HG02642 (cell line): ENCODE data around the gene SLC9A8.

Source experiments
- ATAC-seq: cut with Tn5 transposase; IDR thresholded peaks from one replicate; pipeline ENCODE4 v1.9.1; 2021; ENCODE audit warnings: mild to moderate bottlenecking; ENCODE audit not compliant: unreplicated experiment, poor library complexity

Gene SLC9A8

DNA sequence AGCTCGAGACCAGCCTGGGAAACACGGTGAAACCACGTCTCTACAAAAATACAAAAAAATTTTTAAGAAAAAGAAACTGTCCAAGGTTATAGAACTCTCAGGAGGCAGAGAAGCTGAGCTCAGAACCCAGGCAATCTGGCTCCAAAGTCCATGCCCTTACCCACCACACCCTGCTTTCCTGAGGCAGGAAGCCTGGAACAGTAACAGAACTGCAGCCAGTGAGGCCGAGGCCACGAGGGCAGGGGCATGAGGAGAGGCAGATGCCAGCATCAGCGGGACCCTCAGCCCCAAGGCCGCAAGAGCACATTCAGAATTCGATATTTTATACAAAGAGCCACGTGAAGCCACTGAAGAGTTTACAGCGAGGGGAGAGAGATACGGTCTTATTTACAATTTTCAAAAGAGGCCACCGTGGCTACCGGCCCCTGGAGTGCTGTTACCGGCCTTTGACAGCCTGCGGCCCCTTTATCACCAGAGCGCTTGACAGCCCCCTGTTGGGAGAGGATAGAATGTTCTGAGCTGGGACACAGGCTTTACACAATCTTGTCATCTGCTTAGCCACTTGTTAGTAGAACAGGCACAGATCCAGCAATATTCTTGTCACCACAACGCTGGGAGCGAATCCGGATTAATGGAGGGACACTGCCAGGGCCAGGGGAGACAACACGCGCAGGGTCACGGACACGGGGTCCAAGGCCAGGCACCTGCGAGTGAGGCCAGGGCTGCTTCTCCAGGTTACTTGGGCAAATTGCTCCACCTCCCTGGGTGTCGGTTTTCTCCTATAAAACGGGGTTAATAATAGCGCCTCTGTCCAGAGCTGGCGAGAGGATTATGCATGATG lies 97.1 kb downstream of the SLC9A8 start:
- ATAC-seq = no peak

DNA sequence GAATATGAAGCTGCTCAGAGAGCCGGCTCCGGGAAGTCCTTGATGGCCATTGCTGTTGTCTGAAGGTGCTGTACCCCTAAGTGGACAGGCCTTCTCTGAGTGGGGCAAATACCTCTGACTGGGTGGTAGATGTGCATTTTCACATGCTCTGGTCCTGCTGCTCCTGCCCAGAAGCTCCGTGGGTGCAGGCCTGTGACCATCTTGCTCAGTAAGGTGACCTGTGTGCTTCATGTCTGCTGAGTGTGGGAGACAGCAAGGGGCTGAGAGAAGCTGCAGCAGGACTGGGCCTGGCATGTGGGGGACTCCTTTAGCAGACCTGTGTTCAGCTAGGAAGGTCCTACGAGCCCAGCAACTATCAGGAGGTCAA lies 97.7 kb downstream of the SLC9A8 start:
- ATAC-seq = no peak

DNA sequence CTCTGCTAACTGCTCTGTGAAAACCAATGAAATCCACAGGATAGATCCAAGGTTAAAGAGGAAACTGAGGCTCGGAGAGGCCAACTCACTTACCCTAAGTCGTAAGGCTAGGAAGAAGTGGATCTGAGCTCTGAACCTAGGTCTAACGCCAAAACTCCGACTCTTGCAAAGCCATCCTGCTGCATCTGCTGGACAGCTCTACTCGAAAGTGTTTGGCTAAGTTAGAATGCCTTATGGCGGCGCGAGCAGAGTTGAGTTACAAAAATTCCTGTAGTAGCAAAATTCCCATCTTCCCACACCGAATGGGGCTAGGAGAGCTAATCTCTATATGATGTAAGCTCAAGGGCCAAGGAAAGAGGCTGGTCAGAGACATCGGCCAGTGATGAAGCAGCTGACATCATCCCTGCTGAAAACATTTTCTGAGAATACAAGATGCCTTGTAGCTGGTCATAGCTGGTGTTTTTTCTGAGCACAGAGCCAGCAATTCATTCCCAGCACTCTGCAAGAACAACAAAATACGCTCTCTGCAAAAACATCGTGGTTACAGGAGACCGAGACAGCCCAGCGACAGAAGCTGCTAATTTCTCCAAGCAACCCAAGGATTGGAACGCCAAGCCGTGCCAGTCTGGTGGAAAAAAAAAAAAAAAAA lies 100.9 kb downstream of the SLC9A8 start:
- no peak for ATAC-seq

DNA sequence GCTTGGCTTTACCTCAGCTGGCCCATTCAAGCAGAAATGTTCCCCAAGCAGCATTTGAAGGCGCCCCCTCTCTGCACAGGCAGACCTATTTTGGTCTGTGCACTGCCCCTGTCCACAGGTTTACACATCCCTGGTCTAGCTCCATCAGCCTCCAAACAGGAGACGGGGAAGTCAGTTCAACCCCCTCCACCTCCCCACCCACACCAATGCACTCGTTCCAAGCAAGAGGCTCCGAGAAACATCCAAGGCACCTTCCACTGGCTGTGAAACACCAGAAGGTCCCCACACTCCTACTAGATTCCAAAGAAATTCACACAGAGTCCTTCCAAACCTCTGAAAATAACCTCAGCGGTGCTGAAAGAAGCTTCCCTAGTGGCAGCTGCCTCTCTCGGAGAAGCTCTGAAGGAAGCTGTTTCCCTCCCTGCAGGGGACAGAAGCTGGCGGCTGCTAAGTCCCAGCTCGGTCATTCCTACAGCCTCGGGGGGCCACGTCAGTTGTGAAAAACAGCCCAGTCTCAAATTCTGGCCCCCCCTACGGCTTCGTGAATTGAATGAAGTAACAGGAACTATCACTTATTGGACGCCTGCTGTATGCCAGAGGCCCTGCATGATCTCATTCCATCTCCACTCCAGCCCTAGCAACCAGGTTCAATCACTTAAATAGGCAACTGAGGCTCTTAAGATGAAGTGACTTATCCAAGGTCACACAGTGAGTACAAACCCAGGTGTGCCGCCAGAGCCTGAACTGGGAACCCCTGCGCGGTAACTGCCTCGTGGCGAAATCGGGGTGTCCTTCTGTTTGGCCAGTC lies 101.9 kb downstream of the SLC9A8 start:
- no peak for ATAC-seq

DNA sequence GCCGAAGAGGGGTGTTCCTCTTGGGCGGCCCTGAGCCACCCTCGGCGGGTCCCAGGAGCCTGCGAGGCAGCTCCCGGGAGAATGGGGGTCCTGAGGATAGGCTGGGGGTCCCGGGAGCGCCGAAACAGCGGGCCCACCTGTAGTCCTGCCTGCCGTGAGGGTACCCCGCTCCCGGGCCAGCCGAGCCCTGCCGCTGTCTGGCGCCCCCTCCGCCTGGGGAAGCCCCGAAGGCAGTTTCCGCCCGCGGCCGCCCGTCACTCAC lies 102.4 kb downstream of the SLC9A8 start:
- peak; percentile 46 for ATAC-seq

DNA sequence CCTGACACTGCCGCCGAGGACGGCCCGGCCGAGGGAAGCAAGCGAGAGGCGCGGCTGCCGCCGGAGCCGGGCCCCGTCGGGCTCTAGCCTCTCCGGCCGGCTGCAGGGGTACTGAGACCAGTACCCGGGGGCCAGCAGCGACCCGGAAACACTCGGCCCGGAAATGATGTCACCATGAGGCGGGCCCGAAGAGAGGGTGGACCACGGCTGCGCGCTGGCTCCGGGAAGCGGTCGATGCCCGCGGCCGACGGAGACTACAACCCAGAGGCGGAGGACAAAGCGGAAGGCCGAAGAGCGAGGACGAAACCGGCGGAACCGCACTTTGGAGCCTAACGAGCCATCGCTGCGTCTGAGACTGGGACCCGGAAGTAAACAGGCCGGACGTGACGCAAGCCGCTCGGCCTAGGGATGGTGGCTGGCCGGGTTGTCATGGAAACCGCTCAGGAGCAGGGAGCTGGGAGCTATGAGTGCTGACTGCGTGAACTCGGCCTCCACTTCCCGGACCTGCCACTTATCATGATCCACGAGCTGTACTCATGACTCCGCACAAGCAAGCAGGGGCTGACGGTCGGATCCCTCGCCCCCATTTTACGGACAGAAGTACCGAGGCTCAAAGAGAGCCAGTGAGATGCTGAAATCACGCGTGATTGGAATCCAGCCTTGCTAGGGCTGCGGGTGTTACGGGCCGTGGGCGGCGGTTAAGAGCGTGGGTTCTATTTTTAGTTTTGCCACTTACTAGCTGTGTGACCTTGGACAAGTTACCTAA lies 102.9 kb downstream of the SLC9A8 start, which contains the start of gene SPATA2:
Gene SPATA2 (minus strand): TSS at position 150 of the 766 bp plus-strand sequence. CDS start 7,039 bp downstream, outside the sequence.
- peak; percentile 91 for ATAC-seq

DNA sequence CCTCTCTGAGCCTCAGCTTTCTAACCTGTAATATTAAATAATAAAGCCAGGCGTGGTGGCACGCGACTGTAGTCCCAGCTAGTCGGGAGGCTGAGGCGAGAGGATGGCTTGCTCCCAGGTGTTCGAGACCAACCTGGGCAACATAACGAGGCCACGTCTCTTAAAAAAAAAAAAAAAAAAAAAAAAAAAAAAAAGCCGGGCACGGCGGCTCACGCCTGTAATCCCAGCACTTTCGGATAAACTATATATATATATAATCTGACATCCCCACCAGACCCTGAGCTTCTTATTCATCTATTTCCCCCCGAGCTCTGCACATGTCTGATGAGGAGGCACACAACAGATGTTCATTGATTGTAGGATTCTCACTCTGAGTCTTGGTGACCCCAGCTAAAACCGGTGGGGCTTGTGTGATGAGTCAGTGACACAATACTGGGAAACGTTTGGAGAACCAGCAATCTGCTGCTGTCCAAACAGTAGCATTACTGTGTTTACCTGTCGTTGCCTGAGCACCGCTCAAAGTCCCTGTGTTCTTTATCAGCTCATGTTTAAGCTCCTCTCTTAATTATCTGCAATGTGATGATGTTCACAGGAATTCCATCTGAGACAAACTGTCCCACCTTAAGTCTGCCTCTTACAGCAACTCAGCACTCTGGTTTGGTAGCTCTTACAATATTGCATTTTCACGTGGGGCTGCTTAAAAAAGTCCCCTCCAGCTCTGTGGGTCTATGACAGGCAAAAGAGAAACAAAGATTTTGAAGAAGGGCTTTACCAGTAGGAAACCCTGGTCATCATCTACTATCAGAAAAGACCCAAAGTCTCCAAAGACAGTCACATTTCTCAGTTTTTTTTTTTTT lies 103.7 kb downstream of the SLC9A8 start:
- no peak for ATAC-seq

DNA sequence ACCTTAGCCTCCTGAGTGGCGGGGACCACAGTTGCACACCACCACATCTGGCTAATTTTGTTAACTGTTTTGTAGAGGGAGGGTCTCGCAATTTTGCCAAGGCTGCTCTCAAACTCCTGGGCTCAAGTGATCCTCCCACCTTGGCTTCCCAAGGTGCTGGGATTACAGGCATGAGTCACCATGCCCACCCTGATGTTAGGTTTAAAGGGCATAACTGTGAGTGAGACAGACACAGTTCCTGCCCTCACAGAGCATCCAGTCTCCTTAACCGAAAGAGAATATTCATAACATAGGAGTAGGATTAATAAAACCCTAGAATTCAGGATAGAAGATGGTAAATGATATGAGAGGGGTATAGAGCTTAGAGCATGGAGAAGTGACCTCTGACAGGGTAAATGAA lies 105.8 kb downstream of the SLC9A8 start:
- no peak for ATAC-seq

DNA sequence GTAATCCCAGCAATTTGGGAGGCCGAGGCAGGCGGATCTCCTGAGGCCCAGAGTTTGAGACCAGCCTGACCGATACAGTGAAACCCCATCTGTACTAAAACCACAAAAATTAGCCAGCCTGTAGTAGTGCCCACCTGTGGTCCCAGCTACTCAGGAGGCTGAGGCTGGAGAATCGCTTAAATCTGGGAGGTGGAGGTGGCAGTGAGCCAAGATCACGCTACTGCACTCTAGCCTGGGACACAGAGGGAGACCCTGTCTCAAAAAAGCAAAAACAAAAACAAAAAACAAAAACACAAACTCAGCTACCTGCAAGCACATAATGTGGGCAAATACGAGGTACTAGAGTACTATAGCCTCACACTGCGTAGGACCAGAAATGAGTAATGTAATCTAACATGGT lies 106.4 kb downstream of the SLC9A8 start:
- no peak for ATAC-seq

DNA sequence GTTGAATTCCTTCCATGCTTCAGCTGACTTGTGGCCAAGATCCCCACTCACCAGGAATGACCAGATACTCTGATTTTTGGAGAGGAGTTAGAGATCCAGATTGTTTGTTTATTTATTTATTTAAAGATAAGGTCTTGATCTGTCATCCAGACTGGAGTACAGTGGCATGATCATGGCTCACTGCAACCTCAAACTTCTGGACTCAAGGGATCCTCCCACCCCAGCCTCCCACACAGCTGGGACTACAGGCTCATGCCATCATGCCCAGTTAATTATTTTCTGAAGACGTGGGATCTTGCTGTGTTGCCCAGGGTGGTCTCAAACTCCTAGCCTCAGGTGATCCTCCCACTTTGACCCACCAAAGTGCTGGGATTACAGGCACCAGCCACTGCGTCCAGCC lies 106.8 kb downstream of the SLC9A8 start:
- ATAC-seq = no peak

DNA sequence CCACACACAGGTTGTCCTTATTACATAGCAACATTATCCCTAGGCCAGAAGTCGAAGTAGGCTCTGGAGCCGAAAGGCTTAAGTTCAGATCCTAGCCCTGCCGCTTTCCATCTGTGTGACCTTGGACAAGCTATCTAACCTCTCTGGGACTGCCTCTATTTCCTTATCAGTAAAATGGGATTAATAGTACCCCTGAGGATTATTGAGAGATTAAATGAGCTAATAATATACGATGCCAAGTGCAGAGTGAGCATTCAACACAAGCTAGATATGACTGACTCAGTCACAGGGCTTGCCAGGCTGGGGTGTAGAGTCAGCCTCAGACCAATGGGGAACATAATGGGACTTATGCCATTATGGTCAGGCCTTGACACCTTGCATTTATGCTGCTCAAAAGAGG lies 111.6 kb downstream of the SLC9A8 start:
- ATAC-seq = no peak

DNA sequence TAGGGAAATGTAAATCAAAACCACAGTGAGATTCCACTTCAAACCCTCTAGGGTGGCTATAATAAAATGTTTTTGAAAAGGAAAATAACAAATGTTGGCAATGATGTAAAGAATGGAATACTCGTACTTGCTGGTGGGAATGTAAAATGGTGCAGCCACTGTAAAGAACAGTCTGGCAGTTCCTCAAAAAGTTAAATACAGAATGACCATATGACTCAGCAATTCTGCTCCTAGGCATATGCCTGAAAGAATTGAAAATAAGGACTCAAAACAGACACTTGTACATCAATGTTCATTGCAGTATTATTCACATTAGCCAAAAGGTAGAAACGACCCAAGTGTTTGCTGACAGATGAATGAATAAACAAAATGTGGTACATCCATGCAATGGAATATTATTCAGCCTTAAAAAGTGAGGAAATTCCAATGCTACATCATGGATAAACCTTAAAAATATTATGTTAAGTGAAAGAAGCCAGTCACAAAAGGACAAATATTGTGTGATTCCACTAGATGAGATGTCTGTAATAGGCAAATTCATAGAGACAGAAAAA lies 113.3 kb downstream of the SLC9A8 start:
- ATAC-seq = no peak

DNA sequence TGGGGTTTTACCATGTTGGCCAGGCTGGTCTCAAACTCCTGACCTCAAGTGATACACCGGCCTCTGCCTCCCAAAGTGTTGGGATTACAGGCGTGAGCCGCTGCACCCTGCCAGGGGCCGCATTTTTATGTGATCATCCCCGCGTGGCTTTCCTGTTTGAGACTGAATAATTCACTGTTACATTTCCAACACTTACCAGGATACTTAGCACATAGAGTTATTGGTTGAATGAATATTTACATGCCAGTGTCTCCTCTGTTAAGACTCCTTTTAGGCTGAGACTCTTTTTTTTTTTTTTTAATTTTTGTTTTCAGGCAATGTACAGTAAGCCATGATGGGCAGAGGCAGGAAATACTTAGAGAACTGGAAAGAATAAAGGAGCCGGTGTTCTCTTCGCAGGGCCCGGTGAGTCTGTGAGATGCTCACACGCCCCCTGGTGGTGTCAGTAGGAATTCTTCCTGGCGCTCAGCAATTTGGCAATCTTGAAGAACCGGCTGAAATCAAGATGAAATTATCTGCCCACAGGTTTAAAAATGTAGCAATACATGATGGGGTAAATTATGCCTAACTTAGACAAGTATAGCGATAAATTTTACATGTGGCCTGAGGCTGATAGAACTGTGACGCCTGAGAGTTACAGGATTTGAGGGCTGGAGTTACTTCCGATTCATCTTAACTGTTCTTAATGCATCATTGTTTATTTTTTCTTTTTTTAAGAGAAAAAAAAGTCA lies 115.9 kb downstream of the SLC9A8 start:
- ATAC-seq = no peak

DNA sequence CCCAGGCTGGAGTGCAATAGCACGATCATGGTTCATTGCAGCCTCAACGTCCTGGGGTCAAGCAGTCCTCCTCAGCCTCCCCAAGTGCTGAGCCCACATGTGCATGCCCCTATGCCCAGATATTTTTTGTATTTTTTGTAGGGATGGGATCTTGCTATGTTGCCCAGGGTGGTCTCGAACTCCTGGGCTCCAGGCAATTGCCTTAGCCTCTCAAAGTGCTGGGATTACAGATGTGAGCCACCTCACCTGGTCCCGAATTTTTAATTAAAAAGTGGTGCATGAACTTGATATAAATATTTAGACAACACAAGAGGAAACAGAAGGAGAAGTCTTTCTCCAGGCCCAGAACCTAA lies 116.5 kb downstream of the SLC9A8 start:
- no peak for ATAC-seq

DNA sequence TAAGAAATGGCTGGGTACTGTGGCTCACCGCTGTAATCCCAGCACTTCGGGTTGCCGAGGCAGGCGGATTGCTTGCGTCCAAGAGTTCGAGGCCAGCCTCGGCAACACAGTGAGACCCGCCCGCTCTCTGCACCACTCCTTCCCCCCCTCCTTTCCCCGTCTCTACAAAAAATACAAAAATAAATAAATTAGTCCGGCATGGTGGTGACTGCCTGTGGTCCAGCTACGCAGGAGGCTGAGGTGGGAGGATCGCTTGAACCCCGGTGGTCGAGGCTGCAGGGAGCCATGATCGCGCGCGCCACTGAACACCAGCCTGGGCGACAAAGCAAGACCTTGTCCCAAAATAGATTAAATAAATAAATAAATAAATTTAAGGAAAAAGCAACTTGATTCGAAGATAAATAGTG lies 123.1 kb downstream of the SLC9A8 start:
- no peak for ATAC-seq

DNA sequence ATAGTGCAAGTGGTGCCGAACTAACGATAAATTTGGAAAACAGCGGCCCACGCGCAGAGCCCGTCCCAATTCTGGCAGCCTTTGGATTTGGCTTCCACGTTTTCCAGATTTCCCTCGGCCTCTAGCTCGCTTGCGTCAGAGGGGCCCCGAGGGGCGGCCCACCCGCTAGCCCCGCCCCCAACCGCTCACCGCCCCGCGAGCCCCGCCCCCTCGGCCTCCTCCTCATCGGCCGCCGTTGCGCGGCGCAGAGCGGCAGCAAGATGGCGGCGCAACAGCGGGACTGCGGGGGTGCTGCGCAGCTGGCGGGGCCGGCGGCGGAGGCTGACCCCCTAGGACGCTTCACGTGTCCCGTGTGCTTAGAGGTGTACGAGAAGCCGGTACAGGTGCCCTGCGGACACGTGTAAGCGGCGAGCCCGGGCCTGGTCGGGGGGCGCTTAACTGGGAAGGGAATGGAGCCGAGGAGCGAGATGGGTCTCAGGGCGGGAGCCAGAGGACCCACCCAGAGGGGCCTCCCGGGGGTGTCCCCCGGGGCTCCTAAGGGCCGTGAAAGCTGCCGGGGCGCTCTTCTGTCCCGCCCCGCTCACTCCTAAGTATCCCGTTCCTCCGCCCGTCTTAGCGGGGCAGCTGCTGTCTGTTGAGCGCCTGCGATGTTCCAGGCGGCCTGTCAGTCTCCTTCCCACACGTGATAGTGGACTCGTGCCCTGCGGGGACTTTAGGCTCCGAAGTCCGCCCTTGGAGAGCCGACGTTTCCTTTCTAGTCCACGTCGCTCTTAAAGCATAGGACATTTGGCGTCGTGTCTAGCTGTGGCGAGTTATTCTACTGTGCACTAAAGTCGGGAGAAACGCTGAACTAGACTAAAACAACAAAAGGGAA lies 123.8 kb downstream of the SLC9A8 start, which contains the start of gene RNF114:
Gene RNF114 (plus strand): TSS at position 245 of the 874 bp plus-strand sequence. CDS start 16 bp downstream, at position 261.
- peak; percentile 78 for ATAC-seq

DNA sequence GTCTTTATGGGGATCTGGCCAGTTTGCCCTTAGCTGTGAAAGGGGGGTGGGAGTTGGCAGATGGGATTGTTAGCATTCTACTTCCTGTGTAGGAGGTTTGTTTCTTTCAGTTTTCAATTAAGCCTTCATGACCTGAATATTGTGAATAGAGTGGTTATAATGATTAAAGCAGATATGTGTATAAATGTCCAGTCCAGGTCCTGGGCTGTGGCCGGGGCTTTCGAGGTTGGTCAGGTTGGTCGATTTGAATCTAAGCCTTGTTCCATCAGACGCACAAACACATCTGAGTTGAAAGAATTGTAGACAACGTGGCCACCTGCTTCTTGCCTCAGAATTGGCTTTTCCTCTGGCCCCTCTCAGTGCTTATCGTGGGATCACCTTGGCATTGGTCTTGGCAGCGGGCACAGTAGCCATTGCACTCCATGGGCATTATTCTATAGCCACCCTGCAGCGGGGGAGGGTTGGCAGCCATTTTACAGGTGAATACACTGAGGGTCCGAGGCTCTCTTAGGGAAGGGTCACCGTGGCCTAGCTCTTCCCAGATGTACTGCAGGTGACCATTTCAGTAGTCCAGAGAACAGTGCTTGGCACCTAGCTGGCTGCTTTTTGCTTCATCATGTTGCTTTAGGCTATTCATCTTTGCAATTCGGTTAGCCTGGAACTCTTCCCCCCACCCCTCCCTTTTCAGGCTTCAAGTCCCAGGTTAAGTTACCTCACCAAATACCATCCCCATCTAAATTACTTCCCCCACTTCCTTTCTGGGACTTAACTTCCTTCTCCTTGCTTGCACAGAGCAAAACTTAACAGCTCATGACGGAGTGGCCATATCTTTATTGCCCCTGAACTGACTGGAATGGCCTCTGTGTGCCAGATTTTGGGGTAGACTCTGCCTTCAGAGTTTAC lies 124.7 kb downstream of the SLC9A8 start:
- no peak for ATAC-seq
